GM23338 (cell line): ENCODE results near the gene FUNDC2. TPM values are rescaled to one million over a fixed set of nuclear protein-coding genes. Genes with fewer than 3 reads are reported as not detected.

ENCODE experiments used
- ATAC-seq: fragments of 200-7000 bp; cut with Tn5 transposase; 3 replicates; pipeline ENCODE4 v1.9.1; 2020
- DNase-seq: peaks from one replicate; pipeline ENCODE4 v3.0.0-alpha.2; 2015; ENCODE audit warnings: low spot score
- H2AFZ ChIP-seq: fragments of 200-600 bp; sonication (generic); 2 replicates; pipeline ENCODE4 v1.8.0; 2016; ENCODE audit warnings: antibody characterized with exemption, mild to moderate bottlenecking, moderate library complexity
- H3F3A ChIP-seq: fragments of 200-600 bp; sonication (generic); replicated peaks from 2 replicates; pipeline ENCODE4 v1.8.0; 2017; ENCODE audit warnings: antibody characterized with exemption, mixed run types, low read depth
- H3K27ac ChIP-seq: fragments of 200-600 bp; sonication (generic); 2 replicates; pipeline ENCODE4 v1.6.1; 2016; ENCODE audit warnings: low read depth
- H3K27me3 ChIP-seq: fragments of 200-600 bp; sonication (generic); 2 replicates; pipeline ENCODE4 v1.8.0; 2016; ENCODE audit warnings: mild to moderate bottlenecking, mixed run types, moderate library complexity; ENCODE audit not compliant: insufficient read depth
- H3K36me3 ChIP-seq: fragments of 200-600 bp; sonication (generic); 2 replicates; pipeline ENCODE4 v1.8.0; 2016; ENCODE audit warnings: mild to moderate bottlenecking; ENCODE audit not compliant: insufficient read depth
- H3K4me1 ChIP-seq: fragments of 200-600 bp; sonication (generic); 2 replicates; pipeline ENCODE4 v1.8.0; 2016; ENCODE audit warnings: mild to moderate bottlenecking, moderate library complexity; ENCODE audit not compliant: insufficient read depth
- H3K4me2 ChIP-seq: fragments of 200-600 bp; sonication (generic); 2 replicates; pipeline ENCODE4 v1.7.1; 2017; ENCODE audit warnings: mixed run types
- H3K4me3 ChIP-seq: fragments of 200-600 bp; sonication (generic); 2 replicates; pipeline ENCODE4 v1.6.1; 2016; ENCODE audit warnings: mixed run types
- H3K79me2 ChIP-seq: fragments of 200-600 bp; sonication (generic); replicated peaks from 2 replicates; pipeline ENCODE4 v1.8.0; 2017; ENCODE audit warnings: mild to moderate bottlenecking; ENCODE audit not compliant: insufficient read depth
- H3K9me2 ChIP-seq: fragments of 200-600 bp; sonication (generic); 2 replicates; pipeline ENCODE4 v1.8.0; 2017; ENCODE audit not compliant: insufficient read depth
- H4K20me1 ChIP-seq: fragments of 200-600 bp; sonication (generic); replicated peaks from 2 replicates; pipeline ENCODE4 v1.8.0; 2017; ENCODE audit warnings: mild to moderate bottlenecking; ENCODE audit not compliant: insufficient read depth
- H3K27ac Mint-ChIP-seq: 2 replicates; pipeline ENCODE4 v1.8.0; 2020; ENCODE audit warnings: inconsistent platforms, mild to moderate bottlenecking, moderate library complexity, mixed read lengths
- H3K27me3 Mint-ChIP-seq: 3 replicates; pipeline ENCODE4 v1.8.0; 2022; ENCODE audit warnings: low read depth, mild to moderate bottlenecking, moderate library complexity, mixed read lengths, inconsistent platforms; ENCODE audit not compliant: insufficient read depth, poor library complexity
- H3K36me3 Mint-ChIP-seq: 3 replicates; pipeline ENCODE4 v1.8.0; 2021; ENCODE audit warnings: low read depth, mild to moderate bottlenecking, inconsistent platforms, moderate library complexity, mixed read lengths
- H3K4me1 Mint-ChIP-seq: 3 replicates; pipeline ENCODE4 v1.8.0; 2020; ENCODE audit warnings: mild to moderate bottlenecking, inconsistent platforms, mixed read lengths
- H3K4me3 Mint-ChIP-seq: 3 replicates; pipeline ENCODE4 v1.8.0; 2021; ENCODE audit warnings: moderate library complexity, mild to moderate bottlenecking, inconsistent platforms, mixed read lengths
- H3K9me3 Mint-ChIP-seq: 3 replicates; pipeline ENCODE4 v1.8.0; 2020; ENCODE audit warnings: moderate library complexity, mild to moderate bottlenecking, inconsistent platforms, mixed read lengths
- CREB1 ChIP-seq: fragments of 250-450 bp; sonication (Bioruptor Pico); IDR thresholded peaks from 2 replicates; pipeline ENCODE4 v1.5.0; 2020; ENCODE audit warnings: low read depth, mild to moderate bottlenecking, moderate library complexity
- EZH2 ChIP-seq: fragments of 200-600 bp; sonication (generic); IDR thresholded peaks from one replicate; pipeline ENCODE4 v1.8.0; 2017; ENCODE audit warnings: antibody characterized with exemption, mild to moderate bottlenecking, low read depth; ENCODE audit not compliant: unreplicated experiment
- EZH2phosphoT487 ChIP-seq: fragments of 200-600 bp; sonication (generic); IDR thresholded peaks from one replicate; pipeline ENCODE4 v1.8.1; 2018; ENCODE audit warnings: antibody characterized with exemption; ENCODE audit not compliant: unreplicated experiment
- JUNB ChIP-seq: IDR thresholded peaks from one replicate; pipeline ENCODE4 v1.6.1; 2016; ENCODE audit warnings: antibody characterized with exemption; ENCODE audit not compliant: unreplicated experiment
- POLR2AphosphoS5 ChIP-seq: IDR thresholded peaks from 2 replicates; pipeline ENCODE4 v1.6.1; 2016; ENCODE audit warnings: antibody characterized with exemption, low read depth
- REST ChIP-seq: IDR thresholded peaks from one replicate; pipeline ENCODE4 v1.6.1; 2018; ENCODE audit warnings: antibody characterized with exemption; ENCODE audit not compliant: unreplicated experiment
- STAT1 ChIP-seq: IDR thresholded peaks from one replicate; pipeline ENCODE4 v1.6.1; 2016; ENCODE audit warnings: antibody characterized with exemption; ENCODE audit not compliant: unreplicated experiment
- ZNF114 ChIP-seq: fragments of 250-450 bp; sonication (Bioruptor Pico); IDR thresholded peaks from 2 replicates; pipeline ENCODE4 v1.5.0; 2020; ENCODE audit warnings: mild to moderate bottlenecking, moderate library complexity
- ZNF462 ChIP-seq: fragments of 250-450 bp; sonication (Bioruptor Pico); IDR thresholded peaks from 2 replicates; pipeline ENCODE4 v1.5.0; 2020; ENCODE audit warnings: mild to moderate bottlenecking, moderate library complexity
- polyA plus RNA-seq: library from polyadenylated mRNA; unstranded; fragments of >200 nt; fragmentation: Nextera tagmentation; extraction: Ambion mirVana; gene quantifications from 2 replicates; pipeline ENCODE4 v1.2.1, GENCODE V29; 2016
- total RNA-seq: library from RNA; depleted of rRNA; stranded (reverse); fragments of >200 nt; shearing (Covaris generic); gene quantifications from 2 replicates; pipeline ENCODE4 v1.2.3, GENCODE V29; 2014
- TF ChIP-seq, protein P1 (sequence below): IDR thresholded peaks from 2 replicates; pipeline ENCODE4 v1.6.1; 2016; ENCODE audit warnings: antibody characterized with exemption

The FUNDC2 gene
- total and polyA plus RNA-seq, 2 experiments from 2014 or later: 28.6 to 58.5 TPM

DNA sequence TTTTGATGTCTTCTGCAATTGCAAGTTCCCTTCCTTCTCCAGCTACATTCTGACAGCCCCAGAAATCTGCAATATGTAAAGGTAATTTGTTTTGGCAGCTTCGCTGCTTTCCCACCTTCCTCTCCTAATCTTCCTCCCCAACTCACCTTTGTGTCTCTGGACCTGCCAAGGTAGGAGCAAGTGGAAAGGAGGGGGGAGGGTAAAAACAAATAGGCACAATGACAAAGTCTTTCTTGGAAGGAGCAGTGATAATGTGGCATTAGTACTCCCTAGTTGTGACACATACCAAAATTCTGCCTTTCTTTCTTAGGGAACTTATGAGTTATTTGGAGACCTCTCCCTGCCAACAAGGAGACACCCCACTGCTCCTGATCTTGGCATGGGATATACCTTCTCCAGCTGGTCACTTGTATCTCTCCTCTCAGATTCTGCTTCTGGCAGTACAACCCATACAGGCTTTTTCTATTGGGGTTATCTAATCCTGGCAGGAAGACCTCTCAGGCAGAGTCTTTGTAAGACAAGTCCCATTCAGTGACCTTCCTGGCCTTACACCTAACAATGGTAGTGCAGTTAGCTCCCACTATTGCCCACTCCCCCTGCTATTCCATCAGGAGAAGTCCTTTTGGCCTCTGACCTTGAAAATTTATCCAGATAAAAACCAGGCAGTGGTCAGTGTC lies 28.3 kb upstream of the FUNDC2 start:
- no peaks in the 10 kb centered on the region for H3K27me3 ChIP-seq
- Mint-ChIP-seq H3K36me3 (no peaks in the 10 kb centered on the region), H3K27ac (no peak overlapping the region), H3K4me3 (no peak overlapping the region), H3K27me3 (no peaks in the 10 kb centered on the region), H3K4me1 (peaks cover 5% of the 10 kb centered on the region), H3K9me3 (no peaks in the 10 kb centered on the region)
- H3K27ac ChIP-seq: no peak overlapping the region
- no peaks in the 10 kb centered on the region for H3F3A ChIP-seq
- no peak overlapping the region for H2AFZ ChIP-seq
- H3K4me2 ChIP-seq: no peak overlapping the region
- no peak for TF ChIP-seq EZH2phosphoT487
- TF ChIP-seq POLR2AphosphoS5: no peak
- TF ChIP-seq, protein P1, sequence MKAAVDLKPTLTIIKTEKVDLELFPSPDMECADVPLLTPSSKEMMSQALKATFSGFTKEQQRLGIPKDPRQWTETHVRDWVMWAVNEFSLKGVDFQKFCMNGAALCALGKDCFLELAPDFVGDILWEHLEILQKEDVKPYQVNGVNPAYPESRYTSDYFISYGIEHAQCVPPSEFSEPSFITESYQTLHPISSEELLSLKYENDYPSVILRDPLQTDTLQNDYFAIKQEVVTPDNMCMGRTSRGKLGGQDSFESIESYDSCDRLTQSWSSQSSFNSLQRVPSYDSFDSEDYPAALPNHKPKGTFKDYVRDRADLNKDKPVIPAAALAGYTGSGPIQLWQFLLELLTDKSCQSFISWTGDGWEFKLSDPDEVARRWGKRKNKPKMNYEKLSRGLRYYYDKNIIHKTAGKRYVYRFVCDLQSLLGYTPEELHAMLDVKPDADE: no peak
- TF ChIP-seq JUNB: no peak
- no peak for TF ChIP-seq ZNF462
- TF ChIP-seq REST: no peak
- TF ChIP-seq STAT1: no peak
- no peak for TF ChIP-seq ZNF114
- no peak for TF ChIP-seq CREB1
- TF ChIP-seq EZH2: no peak
- no peak for DNase-seq
- no peak for ATAC-seq
- H3K9me2 ChIP-seq: no peaks in the 10 kb centered on the region
- no peaks in the 10 kb centered on the region for H4K20me1 ChIP-seq
- H3K4me1 ChIP-seq: no peaks in the 10 kb centered on the region
- no peaks in the 10 kb centered on the region for H3K79me2 ChIP-seq
- H3K4me3 ChIP-seq: no peak overlapping the region
- H3K36me3 ChIP-seq: no peaks in the 10 kb centered on the region
